Activated T-cell treated with anti-CD3 and anti-CD28 coated beads, Interleukin-2, amount 50 U/mL, for 72 hours (primary cell): ENCODE results near the gene CACNA1D. TPM values are rescaled to one million over a fixed set of nuclear protein-coding genes. Genes with fewer than 3 reads are reported as not detected.

Source experiments
- ATAC-seq, 2 donors: fragments of 150-1000 bp; cut with Tn5 transposase; replicated peaks in 1 of 2; 2 replicates each; pipeline ENCODE4 v1.10.0; 2021; ENCODE audit warnings: moderate library complexity in 2 of 2, mild to moderate bottlenecking in 1 of 2
- DNase-seq, 2 donors: peaks; one replicate each; pipeline ENCODE4 v3.0.0; 2021 to 2022; ENCODE audit warnings: mixed read lengths in 1 of 2
- H3K27ac Mint-ChIP-seq: one replicate; pipeline ENCODE4 v1.8.0; 2022; ENCODE audit warnings: mild to moderate bottlenecking, moderate library complexity, mixed read lengths
- H3K27me3 Mint-ChIP-seq: one replicate; pipeline ENCODE4 v1.8.0; 2022; ENCODE audit warnings: low read depth, mixed read lengths
- H3K36me3 Mint-ChIP-seq, 2 donors: one replicate each; pipeline ENCODE4 v1.8.0; 2022; ENCODE audit warnings: mixed read lengths in 2 of 2, mild to moderate bottlenecking in 1 of 2; ENCODE audit not compliant: insufficient read depth in 2 of 2
- H3K4me1 Mint-ChIP-seq: one replicate; pipeline ENCODE4 v1.8.0; 2022; ENCODE audit warnings: low read depth, mixed read lengths
- H3K4me3 Mint-ChIP-seq, 2 donors: one replicate each; pipeline ENCODE4 v1.8.0; 2022; ENCODE audit warnings: mild to moderate bottlenecking in 2 of 2, mixed read lengths in 2 of 2, moderate library complexity in 2 of 2
- H3K9me3 Mint-ChIP-seq, 2 donors: one replicate each; pipeline ENCODE4 v1.8.0; 2022; ENCODE audit warnings: mixed read lengths in 2 of 2
- total RNA-seq, 2 donors: library from RNA; stranded (reverse); gene quantifications; one replicate each; pipeline ENCODE4 v1.2.3, GENCODE V29; 2022

Gene CACNA1D
- total RNA-seq, 2 donors from 2014 or later, result 0.82 to 1.9 TPM

DNA sequence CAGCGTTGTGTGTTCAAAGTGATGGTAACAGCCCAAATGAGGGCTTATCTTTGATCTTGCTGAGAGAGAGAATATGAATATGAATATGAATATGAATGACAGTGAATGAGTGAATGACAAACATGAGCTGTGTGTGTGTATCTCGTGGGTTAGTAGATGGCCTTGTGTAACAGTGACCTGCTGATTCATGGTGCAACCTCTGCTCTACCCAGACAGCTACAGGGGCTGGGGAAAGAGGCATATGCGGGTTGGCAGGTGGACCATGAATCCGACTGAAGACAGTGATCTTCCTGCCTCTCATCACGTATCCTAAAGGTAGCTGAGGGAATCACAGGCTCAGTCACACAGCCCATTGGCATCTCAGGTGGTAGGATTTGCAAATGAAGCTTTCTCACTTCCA, 293.6 kb downstream of the CACNA1D start:
- Mint-ChIP-seq H3K9me3 (no peaks in the 10 kb centered on the region), H3K4me3 (no peak overlapping the region), H3K27me3 (peaks cover 23% of the 10 kb centered on the region), H3K27ac (no peak overlapping the region), H3K4me1 (no peaks in the 10 kb centered on the region), H3K36me3 (no peaks in the 10 kb centered on the region)
- DNase-seq (no peak), ATAC-seq (no peak)

GRCh38 chr3:53789459-53789858, 295.0 kb downstream of the CACNA1D start:
- ATAC-seq (no peak), DNase-seq (no peak)
- Mint-ChIP-seq H3K4me1 (no peaks in the 10 kb centered on the region), H3K27ac (no peak overlapping the region), H3K9me3 (no peaks in the 10 kb centered on the region), H3K36me3 (no peaks in the 10 kb centered on the region), H3K27me3 (peaks cover 16% of the 10 kb centered on the region), H3K4me3 (no peak overlapping the region)

- no peaks in the 10 kb centered on the region for H3K4me1 Mint-ChIP-seq
- peaks cover 23% of the 10 kb centered on the region for H3K27me3 Mint-ChIP-seq
- H3K27ac Mint-ChIP-seq, result no peak overlapping the region
- ATAC-seq (no peak), DNase-seq (no peak)
- no peaks in the 10 kb centered on the region for H3K9me3 Mint-ChIP-seq
- no peak overlapping the region for H3K4me3 Mint-ChIP-seq
- no peaks in the 10 kb centered on the region for H3K36me3 Mint-ChIP-seq
Measured at GRCh38 chr3:53790470-53790869, 296.1 kb downstream of the CACNA1D start.

GRCh38 chr3:53791317-53791716, 296.9 kb downstream of the CACNA1D start:
- no peak for ATAC-seq
- Mint-ChIP-seq H3K9me3 (no peaks in the 10 kb centered on the region), H3K27me3 (peaks cover 27% of the 10 kb centered on the region), H3K4me1 (no peaks in the 10 kb centered on the region), H3K27ac (no peak overlapping the region), H3K36me3 (no peaks in the 10 kb centered on the region), H3K4me3 (no peak overlapping the region)
- no peak for DNase-seq

- Mint-ChIP-seq H3K36me3 (no peaks in the 10 kb centered on the region), H3K27me3 (peaks cover 20% of the 10 kb centered on the region), H3K4me1 (no peaks in the 10 kb centered on the region), H3K4me3 (no peak overlapping the region), H3K9me3 (no peaks in the 10 kb centered on the region), H3K27ac (no peak overlapping the region)
- ATAC-seq, result no peak
- DNase-seq, result no peak
Measured at GRCh38 chr3:53792866-53793265, 298.5 kb downstream of the CACNA1D start.

DNA sequence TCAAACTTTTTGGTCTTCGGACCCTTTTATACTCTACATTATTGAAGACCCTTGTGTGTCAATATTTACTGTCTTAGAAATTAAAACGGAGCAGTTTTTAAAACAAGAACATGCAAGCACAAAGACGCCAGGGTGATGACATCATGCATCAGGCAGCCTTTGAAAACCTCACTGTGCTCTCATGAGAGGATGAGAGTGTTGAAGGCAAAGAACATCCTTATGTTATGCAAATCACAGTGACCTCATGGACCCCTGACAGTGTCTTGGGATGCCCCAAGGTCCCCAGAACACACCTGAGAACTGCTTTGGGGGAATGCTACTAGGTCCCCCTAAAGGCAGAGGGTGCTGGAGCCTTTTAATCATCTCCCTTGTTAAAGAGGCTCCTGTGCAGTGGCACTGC, 300.2 kb downstream of the CACNA1D start:
- Mint-ChIP-seq H3K4me1 (no peaks in the 10 kb centered on the region), H3K27ac (no peak overlapping the region), H3K27me3 (peaks cover 15% of the 10 kb centered on the region), H3K36me3 (no peaks in the 10 kb centered on the region), H3K9me3 (no peaks in the 10 kb centered on the region), H3K4me3 (no peak overlapping the region)
- no peak for DNase-seq
- ATAC-seq, result no peak

DNA sequence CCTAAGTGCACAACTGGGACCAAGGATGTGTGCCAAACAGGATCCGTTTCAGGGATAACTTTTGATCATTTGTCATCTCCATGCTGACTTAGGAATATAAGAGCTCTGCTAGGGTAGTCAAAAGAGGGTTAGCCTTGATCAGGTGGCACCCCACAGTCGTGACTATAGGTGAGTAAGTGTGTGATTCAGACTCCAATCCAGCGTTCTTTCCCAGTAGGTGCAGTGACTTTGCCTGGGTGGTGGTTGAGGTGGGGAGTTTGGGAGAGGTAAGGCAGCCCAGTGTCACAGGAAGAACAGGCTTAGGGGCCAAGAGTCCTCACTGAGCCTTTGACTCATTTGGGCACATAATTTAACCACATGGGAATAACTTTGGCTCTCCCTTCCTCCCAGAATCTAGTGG, 300.8 kb downstream of the CACNA1D start:
- H3K27ac Mint-ChIP-seq, result no peak overlapping the region
- peaks cover 11% of the 10 kb centered on the region for H3K27me3 Mint-ChIP-seq
- H3K9me3 Mint-ChIP-seq, result no peaks in the 10 kb centered on the region
- ATAC-seq (no peak), DNase-seq (no peak)
- no peaks in the 10 kb centered on the region for H3K4me1 Mint-ChIP-seq
- no peak overlapping the region for H3K4me3 Mint-ChIP-seq
- H3K36me3 Mint-ChIP-seq, result no peaks in the 10 kb centered on the region

GRCh38 chr3:53795789-53796560, 301.6 kb downstream of the CACNA1D start:
- Mint-ChIP-seq H3K27ac (no peak overlapping the region), H3K27me3 (peaks cover 11% of the 10 kb centered on the region), H3K4me3 (no peak overlapping the region), H3K4me1 (no peaks in the 10 kb centered on the region), H3K36me3 (no peaks in the 10 kb centered on the region), H3K9me3 (no peaks in the 10 kb centered on the region)
- ATAC-seq (no peak), DNase-seq (no peak)

DNA sequence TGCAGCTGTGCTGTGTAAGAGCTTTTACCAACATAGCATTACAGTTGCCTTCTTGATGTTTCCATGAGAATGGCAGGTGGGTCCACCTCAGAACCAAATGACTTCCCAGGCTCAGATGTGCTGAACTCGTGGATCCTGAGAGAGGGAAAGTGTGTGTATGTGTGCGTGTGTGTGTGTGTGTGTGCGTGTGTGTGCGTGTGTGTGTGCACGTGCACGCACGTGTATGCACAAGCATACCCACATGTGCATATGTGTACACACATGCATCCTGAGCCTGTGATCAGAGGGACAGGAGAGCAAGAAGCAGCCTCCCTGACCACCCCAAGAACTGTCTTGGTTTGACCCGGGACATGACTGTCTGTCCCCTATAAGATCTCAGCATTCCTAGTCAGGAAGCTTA, 303.7 kb downstream of the CACNA1D start:
- no peaks in the 10 kb centered on the region for H3K36me3 Mint-ChIP-seq

GRCh38 chr3:53799338-53799865, 305.0 kb downstream of the CACNA1D start:
- H3K9me3 Mint-ChIP-seq, result no peaks in the 10 kb centered on the region
- DNase-seq (no peak), ATAC-seq (no peak)
- peaks cover 11% of the 10 kb centered on the region for H3K27me3 Mint-ChIP-seq
- H3K4me3 Mint-ChIP-seq, result no peak overlapping the region
- H3K4me1 Mint-ChIP-seq, result no peaks in the 10 kb centered on the region
- no peak overlapping the region for H3K27ac Mint-ChIP-seq
- H3K36me3 Mint-ChIP-seq, result no peaks in the 10 kb centered on the region

More for the DNA sequence above, 303.7 kb downstream of the CACNA1D start:
- Mint-ChIP-seq H3K27me3 (peaks cover 11% of the 10 kb centered on the region), H3K9me3 (no peaks in the 10 kb centered on the region), H3K27ac (no peak overlapping the region), H3K4me1 (no peaks in the 10 kb centered on the region), H3K4me3 (no peak overlapping the region)
- DNase-seq (no peak), ATAC-seq (no peak)

DNA sequence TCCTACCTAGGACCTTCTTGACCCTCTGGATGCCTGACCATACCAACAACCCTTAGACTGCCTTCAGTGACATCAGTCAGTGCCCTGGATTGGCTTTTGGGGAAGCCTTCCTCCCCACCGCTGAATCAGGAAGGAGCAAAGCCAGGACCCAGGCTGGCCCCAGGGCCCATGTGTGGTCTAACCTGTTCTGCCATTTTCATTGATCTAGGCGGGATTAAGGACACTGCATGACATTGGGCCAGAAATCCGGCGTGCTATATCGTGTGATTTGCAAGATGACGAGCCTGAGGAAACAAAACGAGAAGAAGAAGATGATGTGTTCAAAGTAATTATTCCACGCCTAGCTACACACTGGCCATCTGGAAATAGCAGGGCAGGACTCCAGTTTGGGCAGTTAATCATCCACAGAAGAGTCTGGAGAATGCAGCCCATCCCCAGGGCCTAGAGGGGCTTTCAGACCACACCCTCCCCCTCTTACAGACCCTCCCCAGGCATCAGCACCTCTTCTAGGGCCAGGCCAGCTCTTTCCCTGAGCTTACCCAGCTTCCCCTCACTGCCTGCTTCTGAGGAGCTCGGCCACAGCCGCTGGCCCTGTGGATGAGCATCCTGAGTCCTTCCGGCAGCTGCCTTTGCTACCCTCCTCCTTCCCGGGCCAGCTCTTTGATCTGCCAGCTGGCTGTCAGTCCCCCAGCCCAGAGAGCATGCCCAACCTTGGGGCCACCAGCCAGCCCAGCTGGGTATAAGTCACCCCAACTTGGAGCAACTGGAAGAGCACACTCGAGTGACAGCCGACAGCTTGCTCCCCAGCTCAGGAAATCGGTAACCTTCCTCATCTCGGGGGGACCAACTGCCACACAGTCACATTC, 305.9 kb downstream of the CACNA1D start:
- Mint-ChIP-seq H3K4me3 (no peak overlapping the region), H3K27ac (no peak overlapping the region), H3K36me3 (no peaks in the 10 kb centered on the region), H3K4me1 (no peaks in the 10 kb centered on the region), H3K9me3 (no peaks in the 10 kb centered on the region), H3K27me3 (peaks cover 6% of the 10 kb centered on the region)
- ATAC-seq (no peak), DNase-seq (no peak)

- Mint-ChIP-seq H3K27ac (no peak overlapping the region), H3K36me3 (no peaks in the 10 kb centered on the region), H3K9me3 (no peaks in the 10 kb centered on the region), H3K4me1 (no peaks in the 10 kb centered on the region), H3K4me3 (no peak overlapping the region), H3K27me3 (peaks cover under 1% of the 10 kb centered on the region)
- no peak for DNase-seq
- ATAC-seq, result no peak
Measured at GRCh38 chr3:53801319-53801718, 306.9 kb downstream of the CACNA1D start.

DNA sequence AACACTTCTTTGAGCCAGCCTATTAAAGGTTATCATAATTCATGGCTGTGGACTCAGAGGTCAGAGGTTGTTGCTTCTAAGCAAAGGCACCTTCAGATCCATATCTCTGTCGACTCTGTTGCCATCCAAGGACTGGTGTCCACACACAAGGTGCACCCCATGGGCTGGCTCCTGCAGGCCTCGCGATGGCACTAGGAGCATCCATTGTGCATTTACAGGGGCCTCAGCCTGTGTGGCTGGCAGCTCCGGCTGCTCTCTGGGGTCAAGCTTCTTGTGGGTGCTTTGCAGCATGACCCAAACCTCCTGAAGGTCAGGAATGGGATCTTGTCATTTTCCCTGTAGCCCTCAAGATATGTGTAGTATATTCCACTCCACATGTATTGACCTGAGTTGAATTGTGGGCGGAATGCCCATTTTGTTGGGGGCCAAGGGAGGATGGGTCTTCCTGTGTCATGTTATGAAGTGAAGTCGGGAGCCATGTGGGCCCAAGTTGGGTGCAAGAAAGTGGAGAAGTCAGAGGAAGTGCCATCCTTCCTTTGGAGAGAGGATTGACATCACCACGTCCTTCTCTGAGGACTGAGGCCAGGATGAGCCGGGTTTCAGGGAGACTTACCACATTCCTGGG, 308.0 kb downstream of the CACNA1D start:
- Mint-ChIP-seq H3K27me3 (peaks cover 11% of the 10 kb centered on the region), H3K4me3 (no peak overlapping the region), H3K36me3 (no peaks in the 10 kb centered on the region), H3K9me3 (no peaks in the 10 kb centered on the region), H3K4me1 (no peaks in the 10 kb centered on the region), H3K27ac (no peak overlapping the region)
- no peak for ATAC-seq
- no peak for DNase-seq
